Measurements from ENCODE around the gene COL16A1. TPM values are rescaled to one million over a fixed set of nuclear protein-coding genes. Genes with fewer than 3 reads are reported as not detected.

The COL16A1 gene
- total and polyA plus RNA-seq, 2 of the 4 experiments (the other 2 are of a cell fraction) = 34.2 to 62.8 TPM

DNA sequence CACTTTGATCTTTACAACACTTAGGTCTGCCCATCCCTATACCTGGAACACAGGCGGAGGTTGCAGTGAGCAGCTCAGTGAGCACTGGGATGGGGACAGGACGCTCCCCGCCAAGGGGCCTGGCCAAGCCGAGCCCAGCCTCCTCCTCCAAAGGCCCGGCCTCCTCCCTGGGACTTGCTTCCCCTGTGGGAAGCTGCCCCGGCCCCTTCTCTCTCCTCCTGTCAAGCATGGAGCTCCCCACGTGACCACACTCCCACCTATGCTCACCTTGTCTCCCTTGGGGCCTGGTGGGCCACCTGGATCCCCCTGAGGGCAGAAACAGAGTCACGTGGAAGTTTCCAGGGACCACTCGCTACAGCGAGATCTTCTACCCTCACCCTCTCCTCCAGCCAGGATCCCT, 12.9 kb downstream of the COL16A1 start:
- intact Hi-C loops (cut with micrococcal nuclease) = no loop called here

More for the DNA sequence above, 12.9 kb downstream of the COL16A1 start:
- DNase-seq = no peak
- Histone ChIP-seq H4K91ac (ENCODE audit: insufficient read depth, low read depth, low read length) (peak overlapping the region; percentile 100), H3K56ac (ENCODE audit: extremely low read depth, insufficient read depth, low read length) (no peak overlapping the region), H2AFZ (replicated peaks; ENCODE audit: low read length, poor library complexity) (no peak overlapping the region), H3K4me1 (ENCODE audit: control insufficient read depth, insufficient read depth, low read length) (peaks cover 44% of the 10 kb centered on the region), H4K8ac (ENCODE audit: low read depth in 2 of 2, low read length in 2 of 2) (peak overlapping the region; percentile 85 to 94; a peak in 2 of 4 replicates), H3K79me1 (ENCODE audit: low read depth in 1 of 2, low read length in 2 of 2) (peaks cover 11 to 74% of the 10 kb centered on the region in 2 experiments; a peak in 3 of 4 replicates), H2BK20ac (ENCODE audit: low read depth, low read length) (peak overlapping the region; percentile 99), H3K9me3 (ENCODE audit: control insufficient read depth, insufficient read depth, low read length) (no peaks in the 10 kb centered on the region), H2BK15ac (ENCODE audit: low read depth, low read length) (peak overlapping the region; percentile 98; the same call in 2 of the 3 replicates), H3K18ac (ENCODE audit: low read depth, low read length) (peak overlapping the region; percentile 70), H2AK9ac (replicated peaks; ENCODE audit: low read depth, low read length, poor library complexity) (peak overlapping the region; percentile 85), H3K4ac (ENCODE audit: low read depth, low read length) (peak overlapping the region; percentile 97), H2BK5ac (ENCODE audit: low read depth, low read length, poor library complexity, severe bottlenecking) (peak overlapping the region; percentile 95), H3K23ac (ENCODE audit: low read depth, low read length) (no peak overlapping the region), H3K4me3 (ENCODE audit: insufficient read depth, low read depth, low read length) (no peak overlapping the region), H3K36me3 (ENCODE audit: control insufficient read depth, insufficient read depth, low read length) (peaks cover 66% of the 10 kb centered on the region), H4K20me1 (ENCODE audit: insufficient read depth, low read length) (no peaks in the 10 kb centered on the region), H2BK120ac (ENCODE audit: low read depth, low read length) (peak overlapping the region; percentile 100), H2AK5ac (ENCODE audit: low read depth, low read length) (peak overlapping the region; percentile 100), H3K9ac (ENCODE audit: low read depth, low read length) (no peak overlapping the region; the same call in 1 of the 2 replicates), H3K14ac (replicated peaks; ENCODE audit: low read depth, low read length) (peak overlapping the region; percentile 95), H3K4me2 (ENCODE audit: low read depth, low read length) (no peak overlapping the region), H3K9me1 (ENCODE audit: insufficient read depth, low read length) (peaks cover 32% of the 10 kb centered on the region), H3K27ac (ENCODE audit: insufficient read depth, low read length) (peak overlapping the region; percentile 87), H4K5ac (ENCODE audit: low read depth, low read length) (peak overlapping the region; percentile 52; the same call in 1 of the 2 replicates), H3K27me3 (ENCODE audit: control insufficient read depth, insufficient read depth, low read length) (no peaks in the 10 kb centered on the region)
- dilution Hi-C loops (cut with HindIII; ENCODE audit: low sequenced_read_pairs, unreplicated experiment) = no loop called here
- ATAC-seq (ENCODE audit: low read depth) = no peak
- WGBS, 2 experiments (ENCODE audit: extremely low coverage in 2 of 2, insufficient read length in 1 of 2) = 88% methylated on average over 5 of the region's 10 CpGs; no CpG with 5 or more reads in 1 of the 2 experiments
- POLR2A ChIA-PET (ENCODE audit: unreplicated experiment) = interaction anchor here (0.5 kb wide), 1 partner anchor 14 kb away, joined by 3 read pairs; no protein-coding TSS in a partner anchor
- in situ Hi-C loops (cut with MboI; ENCODE audit: low sequenced_read_pairs) = no loop called here
- TF ChIP-seq, protein P1, sequence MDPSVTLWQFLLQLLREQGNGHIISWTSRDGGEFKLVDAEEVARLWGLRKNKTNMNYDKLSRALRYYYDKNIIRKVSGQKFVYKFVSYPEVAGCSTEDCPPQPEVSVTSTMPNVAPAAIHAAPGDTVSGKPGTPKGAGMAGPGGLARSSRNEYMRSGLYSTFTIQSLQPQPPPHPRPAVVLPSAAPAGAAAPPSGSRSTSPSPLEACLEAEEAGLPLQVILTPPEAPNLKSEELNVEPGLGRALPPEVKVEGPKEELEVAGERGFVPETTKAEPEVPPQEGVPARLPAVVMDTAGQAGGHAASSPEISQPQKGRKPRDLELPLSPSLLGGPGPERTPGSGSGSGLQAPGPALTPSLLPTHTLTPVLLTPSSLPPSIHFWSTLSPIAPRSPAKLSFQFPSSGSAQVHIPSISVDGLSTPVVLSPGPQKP (IDR thresholded peaks at IDR 0.05; ENCODE audit: borderline replicate concordance, low read depth, low read length) = no peak
- TF ChIP-seq, protein P2, sequence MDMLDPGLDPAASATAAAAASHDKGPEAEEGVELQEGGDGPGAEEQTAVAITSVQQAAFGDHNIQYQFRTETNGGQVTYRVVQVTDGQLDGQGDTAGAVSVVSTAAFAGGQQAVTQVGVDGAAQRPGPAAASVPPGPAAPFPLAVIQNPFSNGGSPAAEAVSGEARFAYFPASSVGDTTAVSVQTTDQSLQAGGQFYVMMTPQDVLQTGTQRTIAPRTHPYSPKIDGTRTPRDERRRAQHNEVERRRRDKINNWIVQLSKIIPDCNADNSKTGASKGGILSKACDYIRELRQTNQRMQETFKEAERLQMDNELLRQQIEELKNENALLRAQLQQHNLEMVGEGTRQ (IDR thresholded peaks at IDR 0.05; ENCODE audit: low read depth, low read length) = no peak
- CTCF ChIA-PET = no interaction called here
- BruUV-seq (replicated peaks) = no TSS peak

All from IMR-90 (cell line).